Activated naive CD4-positive, alpha-beta T cell treated with anti-CD3 and anti-CD28 coated beads for 36 hours (primary cell): ENCODE data around the gene DEPDC5. TPM values are rescaled to one million over a fixed set of nuclear protein-coding genes. Genes with fewer than 3 reads are reported as not detected.
"Not testable (repeated sequence)": the region's sequence is repeated elsewhere in the genome, so short reads cannot be mapped to it uniquely, and the experiment has no call there.

ENCODE experiments used
- CTCF ChIA-PET: fragments of 350-600 bp; sonication (Branson Sonifier 250); formaldehyde crosslinking; loops from one replicate; lab custom pipeline; 2021; ENCODE audit warnings: antibody characterized with exemption; lab: Charles Lee
- DNase-seq: peaks from one replicate; pipeline ENCODE4 v3.0.0-alpha.2; 2020
- H3K27ac Mint-ChIP-seq: one replicate; pipeline ENCODE4 v1.8.0; 2021; ENCODE audit warnings: mild to moderate bottlenecking, mixed read lengths
- H3K27me3 Mint-ChIP-seq: one replicate; pipeline ENCODE4 v1.8.0; 2021; ENCODE audit warnings: low read depth, mixed read lengths
- H3K36me3 Mint-ChIP-seq: one replicate; pipeline ENCODE4 v1.8.0; 2021; ENCODE audit warnings: low read depth, mixed read lengths
- H3K4me1 Mint-ChIP-seq: one replicate; pipeline ENCODE4 v1.8.0; 2021; ENCODE audit warnings: low read depth, mixed read lengths
- H3K4me3 Mint-ChIP-seq: one replicate; pipeline ENCODE4 v1.8.0; 2021; ENCODE audit warnings: mild to moderate bottlenecking, moderate library complexity, mixed read lengths
- H3K9me3 Mint-ChIP-seq: one replicate; pipeline ENCODE4 v1.8.0; 2021; ENCODE audit warnings: mixed read lengths
- intact Hi-C: fragments of 100-400 bp; cut with micrococcal nuclease; formaldehyde crosslinking; loops from one replicate; pipeline ENCODE4 v1.15.1; 2023
- total RNA-seq, 2 experiments: library from RNA; stranded (reverse); gene quantifications; one replicate each; pipeline ENCODE4 v1.2.3, GENCODE V29; 2021

The DEPDC5 gene
- total RNA-seq, result 10 to 100 TPM; 23.6 TPM

DNA sequence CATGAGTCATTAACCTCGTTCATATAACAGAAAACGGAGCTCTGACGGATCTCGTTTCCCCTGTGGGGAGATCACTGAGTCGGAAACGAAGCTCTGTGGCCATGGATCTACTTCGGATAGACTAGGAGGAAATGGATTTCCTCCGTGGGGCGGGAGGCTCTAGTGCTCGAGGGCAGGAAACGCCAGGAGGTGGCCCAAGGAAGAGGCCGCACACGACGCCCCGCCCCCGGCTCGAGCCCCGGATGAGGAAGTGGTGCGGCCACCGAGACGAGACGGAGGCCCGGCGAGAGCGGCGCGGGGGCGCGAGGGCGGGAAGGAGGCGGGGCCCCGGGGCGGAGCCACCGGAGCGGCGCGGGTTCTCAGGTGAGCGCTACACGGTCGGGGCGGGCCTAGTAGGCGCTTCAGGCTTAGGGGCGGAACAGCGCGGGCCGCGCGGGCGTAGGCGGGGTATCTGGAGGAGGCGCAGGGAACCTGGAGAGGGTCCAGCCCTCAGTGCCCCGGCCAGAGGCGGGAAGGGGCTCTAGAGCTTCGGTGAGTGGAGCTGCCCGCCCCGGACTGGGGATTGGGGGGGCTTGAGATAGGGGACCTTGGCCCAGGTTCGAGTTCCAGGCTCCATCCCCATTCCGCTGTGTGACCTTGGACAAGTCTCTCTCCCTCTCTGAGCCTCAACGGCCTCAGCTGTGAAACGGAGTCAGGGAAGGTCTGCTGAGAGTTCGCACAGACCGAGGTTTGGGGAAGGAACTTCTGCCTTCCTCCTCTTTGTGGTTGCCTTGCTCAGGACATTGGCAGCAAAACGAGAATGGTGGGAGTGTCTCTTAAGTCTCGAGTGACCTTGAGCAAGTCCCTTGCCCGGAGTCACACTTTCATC is at the start of gene DEPDC5:
Gene DEPDC5 (plus strand): TSS at position 386 of the 868 bp plus-strand sequence. CDS start 903 bp downstream, outside the sequence.
- peak within 1 kb of the TSS; percentile 96 for H3K27ac Mint-ChIP-seq
- CTCF ChIA-PET, result interaction anchor here (1.9 kb wide), 1 partner anchor 89 kb away, joined by 6 read pairs; no protein-coding TSS in a partner anchor
- H3K36me3 Mint-ChIP-seq, result peaks cover 12% of the 10 kb centered on the region

DNA sequence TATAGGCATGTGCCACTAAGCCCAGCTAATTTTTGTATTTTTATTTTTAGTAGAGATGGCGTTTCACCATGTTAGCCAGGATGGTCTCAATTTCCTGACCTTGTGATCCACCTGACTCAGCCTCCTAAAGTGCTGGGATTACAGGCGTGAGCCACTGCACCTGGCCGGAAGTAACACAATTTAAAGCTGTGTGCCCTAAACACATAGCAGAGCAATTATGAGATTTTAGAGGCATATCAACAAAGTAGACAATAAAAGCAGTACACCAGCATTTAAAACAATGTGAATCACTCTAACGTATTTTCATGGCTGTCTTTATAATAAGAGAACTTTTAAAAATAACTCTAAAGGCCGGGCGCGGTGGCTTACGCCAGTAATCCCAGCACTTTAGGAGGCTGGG is 46.3 kb upstream of the DEPDC5 start:
- no peak overlapping the region for H3K4me3 Mint-ChIP-seq
- H3K27me3 Mint-ChIP-seq, result no peaks in the 10 kb centered on the region
- H3K27ac Mint-ChIP-seq, result no peak overlapping the region
- peaks cover 18% of the 10 kb centered on the region for H3K36me3 Mint-ChIP-seq
- H3K9me3 Mint-ChIP-seq, result no peaks in the 10 kb centered on the region
- CTCF ChIA-PET, result interaction anchor here (0.6 kb wide), 1 partner anchor 147 kb away, joined by 3 read pairs; no protein-coding TSS in a partner anchor
- DNase-seq, result no peak
- peaks cover 2% of the 10 kb centered on the region for H3K4me1 Mint-ChIP-seq
- intact Hi-C loops, result no loop called here

More for the DNA sequence above, at the start of gene DEPDC5:
- H3K27me3 Mint-ChIP-seq, result no peaks in the 10 kb centered on the region
- no peaks in the 10 kb centered on the region for H3K9me3 Mint-ChIP-seq
- peak within 1 kb of the TSS; percentile 91 for H3K4me3 Mint-ChIP-seq
- DNase-seq, result peak; percentile 96
- intact Hi-C loops, result loop anchor here (1.0 to 5.0 kb wide), 6 partner anchors 15 to 462 kb away; partner anchors contain the start of genes DRG1, PATZ1, PIK3IP1 and PISD
- peaks cover 37% of the 10 kb centered on the region for H3K4me1 Mint-ChIP-seq

- DNase-seq, H3K27ac Mint-ChIP-seq, intact Hi-C loops, H3K4me3 Mint-ChIP-seq, H3K4me1 Mint-ChIP-seq, H3K27me3 Mint-ChIP-seq, H3K9me3 Mint-ChIP-seq, CTCF ChIA-PET: not testable (repeated sequence)
- H3K36me3 Mint-ChIP-seq, result peaks cover 29% of the 10 kb centered on the region
Observed at GRCh38 chr22:31711226-31711625, 42.6 kb upstream of the DEPDC5 start.

DNA sequence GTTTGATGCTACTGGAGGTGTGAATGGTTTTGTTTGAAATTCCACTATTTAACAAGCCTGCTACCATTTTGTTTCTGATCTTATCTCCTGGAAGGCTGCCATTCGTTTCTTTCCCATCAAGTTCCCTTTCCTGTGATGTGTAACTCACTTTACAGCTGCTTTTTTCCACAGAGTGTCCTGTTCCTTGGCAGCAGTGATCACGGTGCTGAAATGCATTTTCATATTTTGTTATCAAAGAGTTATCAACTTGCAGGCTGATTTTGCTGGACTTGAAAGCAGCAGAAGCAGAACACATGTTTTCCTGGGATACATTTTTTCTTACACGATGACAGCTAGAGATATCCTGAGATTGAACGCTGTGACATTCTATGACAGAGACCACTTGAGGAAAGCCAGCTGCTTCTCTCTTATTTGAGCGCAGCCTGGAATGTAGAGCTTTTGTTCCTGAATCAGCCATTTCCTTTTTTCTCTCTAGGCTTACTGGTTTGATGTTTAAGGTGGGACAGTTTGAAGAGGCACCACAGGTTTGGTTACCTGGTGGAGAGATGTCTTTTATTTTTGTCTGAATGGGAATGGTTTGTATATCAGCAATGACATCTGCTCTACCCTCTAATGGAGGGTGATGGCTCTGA is 38.6 kb upstream of the DEPDC5 start:
- Mint-ChIP-seq H3K9me3 (no peaks in the 10 kb centered on the region), H3K27ac (no peak overlapping the region), H3K4me3 (no peak overlapping the region), H3K4me1 (no peaks in the 10 kb centered on the region), H3K36me3 (peaks cover 34% of the 10 kb centered on the region), H3K27me3 (no peaks in the 10 kb centered on the region)
- no peak for DNase-seq
- intact Hi-C loops, result no loop called here
- CTCF ChIA-PET, result no interaction called here

- Mint-ChIP-seq H3K4me1 (no peaks in the 10 kb centered on the region), H3K27me3 (no peaks in the 10 kb centered on the region), H3K9me3 (no peaks in the 10 kb centered on the region), H3K36me3 (peaks cover 24% of the 10 kb centered on the region), H3K4me3 (no peak overlapping the region), H3K27ac (no peak overlapping the region)
- CTCF ChIA-PET, result no interaction called here
- DNase-seq, result no peak
- intact Hi-C loops, result no loop called here
Observed at GRCh38 chr22:31719850-31720471, 33.9 kb upstream of the DEPDC5 start.

DNA sequence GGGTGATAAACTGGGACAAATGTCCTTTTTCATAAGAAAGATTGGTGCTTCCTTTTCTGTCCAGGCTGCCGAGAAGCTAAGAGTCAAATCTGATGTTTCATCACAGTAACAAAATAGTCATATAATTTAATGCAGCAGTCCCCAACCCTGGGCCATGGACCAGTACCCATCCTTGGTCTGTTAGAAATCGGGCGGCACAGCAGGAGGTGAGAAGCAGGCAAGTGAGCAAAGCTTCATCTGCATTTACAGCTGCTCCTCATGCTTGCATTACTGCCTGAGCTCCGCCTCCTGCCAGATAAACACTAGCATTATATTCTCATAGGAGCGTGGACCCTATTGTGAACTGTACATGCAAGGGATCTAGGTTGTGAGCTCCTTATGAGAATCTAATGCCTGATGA is 30.1 kb upstream of the DEPDC5 start:
- no peak overlapping the region for H3K4me3 Mint-ChIP-seq
- no peak for DNase-seq
- H3K27me3 Mint-ChIP-seq, result no peaks in the 10 kb centered on the region
- intact Hi-C loops, result no loop called here
- H3K27ac Mint-ChIP-seq, result no peak overlapping the region
- H3K9me3 Mint-ChIP-seq, result no peaks in the 10 kb centered on the region
- no peaks in the 10 kb centered on the region for H3K4me1 Mint-ChIP-seq
- H3K36me3 Mint-ChIP-seq, result peaks cover 10% of the 10 kb centered on the region
- CTCF ChIA-PET, result interaction anchor here (0.8 kb wide), 1 partner anchor 58 kb away, joined by 4 read pairs; no protein-coding TSS in a partner anchor

DNA sequence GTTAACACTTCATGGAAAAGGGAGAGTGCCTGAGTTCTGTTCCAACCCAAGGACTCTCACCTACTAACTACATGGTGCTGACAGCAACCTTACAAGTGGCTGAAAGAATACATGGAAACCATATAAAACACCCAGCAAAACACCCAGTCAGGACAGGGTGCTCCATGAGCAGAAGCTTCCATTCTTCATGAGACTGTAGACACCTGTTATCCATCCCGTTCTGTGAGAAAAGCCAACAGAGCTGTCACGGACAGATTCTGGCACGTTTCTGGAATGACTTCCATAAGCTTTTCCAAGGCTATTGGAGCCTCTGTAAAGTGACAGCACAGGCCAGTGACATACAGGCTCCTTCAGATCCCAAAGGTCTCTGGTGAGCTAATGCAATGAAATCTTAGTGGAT is 27.1 kb upstream of the DEPDC5 start:
- DNase-seq, result no peak
- CTCF ChIA-PET, result interaction anchor here (0.6 kb wide), 1 partner anchor 524 kb away, joined by 3 read pairs; no protein-coding TSS in a partner anchor
- H3K4me3 Mint-ChIP-seq, result no peak overlapping the region
- intact Hi-C loops, result no loop called here
- peaks cover 5% of the 10 kb centered on the region for H3K36me3 Mint-ChIP-seq
- H3K9me3 Mint-ChIP-seq, result no peaks in the 10 kb centered on the region
- H3K27me3 Mint-ChIP-seq, result no peaks in the 10 kb centered on the region
- peaks cover under 1% of the 10 kb centered on the region for H3K4me1 Mint-ChIP-seq
- no peak overlapping the region for H3K27ac Mint-ChIP-seq

GRCh38 chr22:31728857-31729256 is 25.0 kb upstream of the DEPDC5 start:
- H3K9me3 Mint-ChIP-seq, result no peaks in the 10 kb centered on the region
- no peak overlapping the region for H3K27ac Mint-ChIP-seq
- peaks cover 11% of the 10 kb centered on the region for H3K36me3 Mint-ChIP-seq
- no peak for DNase-seq
- CTCF ChIA-PET, result interaction anchor here (0.6 kb wide), 1 partner anchor 97 kb away, joined by 3 read pairs; no protein-coding TSS in a partner anchor
- intact Hi-C loops, result no loop called here
- peaks cover 10% of the 10 kb centered on the region for H3K4me1 Mint-ChIP-seq
- H3K27me3 Mint-ChIP-seq, result no peaks in the 10 kb centered on the region
- no peak overlapping the region for H3K4me3 Mint-ChIP-seq

GRCh38 chr22:31730344-31730711 is 23.5 kb upstream of the DEPDC5 start:
- CTCF ChIA-PET, result interaction anchor here (0.6 to 0.9 kb wide), 2 partner anchors 13 to 27 kb away, joined by 3 to 4 read pairs; no protein-coding TSS in a partner anchor
- H3K36me3 Mint-ChIP-seq, result peaks cover 16% of the 10 kb centered on the region
- H3K9me3 Mint-ChIP-seq, result no peaks in the 10 kb centered on the region
- H3K4me1 Mint-ChIP-seq, result peaks cover 19% of the 10 kb centered on the region
- no peaks in the 10 kb centered on the region for H3K27me3 Mint-ChIP-seq
- H3K4me3 Mint-ChIP-seq, result no peak overlapping the region
- no peak for DNase-seq
- no peak overlapping the region for H3K27ac Mint-ChIP-seq
- intact Hi-C loops, result no loop called here

DNA sequence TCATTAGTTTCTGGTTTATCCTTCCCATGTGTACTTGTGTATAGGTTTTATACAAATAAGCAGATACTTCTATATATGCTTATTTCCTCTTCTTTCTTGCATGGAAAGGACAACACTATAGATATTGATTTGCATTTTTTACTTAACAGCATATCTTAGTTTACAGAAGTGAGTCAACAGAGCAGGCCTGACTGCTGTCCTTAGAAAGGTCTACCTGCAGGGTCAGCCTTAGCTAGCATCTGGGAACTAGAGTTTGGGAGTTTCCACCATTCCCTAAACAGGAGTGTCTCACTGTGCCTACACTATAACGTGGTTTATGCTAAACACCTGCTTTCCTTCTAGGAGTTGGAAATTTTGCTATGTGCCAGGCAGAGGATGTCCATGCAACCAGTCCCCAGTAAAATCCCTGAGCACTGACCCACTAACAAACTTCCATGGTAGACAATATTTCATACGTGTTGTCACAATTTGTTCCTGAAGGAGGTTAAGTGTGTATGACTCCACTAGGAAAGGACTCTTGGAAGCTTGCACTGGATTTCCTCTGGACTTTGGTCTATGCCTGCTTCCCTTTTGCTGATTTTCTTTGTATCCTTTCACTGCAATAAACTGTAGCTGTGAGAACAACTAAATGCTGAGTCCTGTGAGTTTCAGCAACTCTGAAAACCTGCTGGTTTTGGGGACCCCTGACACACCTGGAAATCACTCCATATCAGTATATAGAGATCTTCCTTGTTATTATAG is 21.6 kb upstream of the DEPDC5 start:
- Mint-ChIP-seq H3K4me1 (peaks cover 22% of the 10 kb centered on the region), H3K27me3 (no peaks in the 10 kb centered on the region), H3K4me3 (no peak overlapping the region), H3K36me3 (peaks cover 23% of the 10 kb centered on the region), H3K27ac (no peak overlapping the region), H3K9me3 (no peaks in the 10 kb centered on the region)
- CTCF ChIA-PET, result no interaction called here
- intact Hi-C loops, result no loop called here
- DNase-seq, result no peak

DNA sequence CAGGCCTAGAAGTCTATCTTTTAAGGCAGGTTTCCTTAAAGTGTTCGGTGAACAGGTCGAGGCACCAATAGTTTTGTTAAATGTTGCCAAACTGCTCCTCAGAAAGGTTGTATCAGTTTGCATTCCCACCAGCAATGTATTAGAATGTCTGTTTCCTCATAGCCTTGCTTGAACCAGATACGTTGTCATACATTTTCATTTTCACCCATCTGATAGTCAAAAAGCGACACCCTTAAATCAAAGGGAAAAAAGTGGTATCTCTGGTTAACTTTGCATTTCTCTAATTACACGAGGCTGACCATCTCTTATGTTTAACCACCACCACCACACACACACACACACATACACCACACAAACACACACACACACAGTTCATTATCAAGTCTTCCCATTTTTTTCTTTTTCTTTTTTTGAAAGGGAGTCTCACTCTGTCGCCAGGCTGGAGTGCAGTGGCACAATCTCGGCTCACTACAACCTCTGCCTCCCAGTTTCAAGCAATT is 20.2 kb upstream of the DEPDC5 start:
- Mint-ChIP-seq H3K4me1 (peaks cover 34% of the 10 kb centered on the region), H3K4me3 (no peak overlapping the region), H3K9me3 (no peaks in the 10 kb centered on the region), H3K27me3 (no peaks in the 10 kb centered on the region), H3K36me3 (peaks cover 30% of the 10 kb centered on the region), H3K27ac (no peak overlapping the region)
- intact Hi-C loops, result no loop called here
- no peak for DNase-seq
- CTCF ChIA-PET, result no interaction called here
